ENCODE data around the gene NDUFC2. TPM values are rescaled to one million over a fixed set of nuclear protein-coding genes. Genes with fewer than 3 reads are reported as not detected.

The NDUFC2 gene
- total RNA-seq, 1 donor from 2014 or later: 98.5 TPM

- no peak for TF ChIP-seq CTCF (IDR thresholded peaks at IDR 0.05; ENCODE audit: insufficient read depth, low read length, poor library complexity, severe bottlenecking)
- no peak overlapping the region for H3K4me3 ChIP-seq (ENCODE audit: low read depth, low read length)
Measured at GRCh38 chr11:78076733-78077403, 2.8 kb downstream of the NDUFC2 start.

GRCh38 chr11:78074756-78075155 lies 4.9 kb downstream of the NDUFC2 start:
- Histone ChIP-seq H3K36me3 (ENCODE audit: control insufficient read depth, insufficient read depth, low read length) (no peaks in the 10 kb centered on the region), H3K4me3 (ENCODE audit: low read depth, low read length) (no peak overlapping the region), H3K27me3 (ENCODE audit: control insufficient read depth, insufficient read depth, low read length) (no peaks in the 10 kb centered on the region)
- no peak for TF ChIP-seq CTCF (IDR thresholded peaks at IDR 0.05; ENCODE audit: insufficient read depth, low read length, poor library complexity, severe bottlenecking)
- DNase-seq (ENCODE audit: low read depth): no peak

More at GRCh38 chr11:78076733-78077403, 2.8 kb downstream of the NDUFC2 start:
- no peak for DNase-seq (ENCODE audit: low read depth)
- Histone ChIP-seq H3K36me3 (ENCODE audit: control insufficient read depth, insufficient read depth, low read length) (no peaks in the 10 kb centered on the region), H3K27me3 (ENCODE audit: control insufficient read depth, insufficient read depth, low read length) (no peaks in the 10 kb centered on the region)

GRCh38 chr11:78072455-78072854 lies 7.2 kb downstream of the NDUFC2 start:
- Histone ChIP-seq H3K27me3 (ENCODE audit: control insufficient read depth, insufficient read depth, low read length) (no peaks in the 10 kb centered on the region), H3K36me3 (ENCODE audit: control insufficient read depth, insufficient read depth, low read length) (peaks cover 2% of the 10 kb centered on the region), H3K4me3 (ENCODE audit: low read depth, low read length) (no peak overlapping the region)
- TF ChIP-seq CTCF (IDR thresholded peaks at IDR 0.05; ENCODE audit: insufficient read depth, low read length, poor library complexity, severe bottlenecking): no peak
- DNase-seq (ENCODE audit: low read depth): no peak

- no peak for TF ChIP-seq CTCF (IDR thresholded peaks at IDR 0.05; ENCODE audit: insufficient read depth, low read length, poor library complexity, severe bottlenecking)
- no peak for DNase-seq (ENCODE audit: low read depth)
- H3K36me3 ChIP-seq (ENCODE audit: control insufficient read depth, insufficient read depth, low read length): peaks cover 2% of the 10 kb centered on the region
- H3K4me3 ChIP-seq (ENCODE audit: low read depth, low read length): no peak overlapping the region
- H3K27me3 ChIP-seq (ENCODE audit: control insufficient read depth, insufficient read depth, low read length): no peaks in the 10 kb centered on the region
Measured at GRCh38 chr11:78071717-78072116, 7.9 kb downstream of the NDUFC2 start.

GRCh38 chr11:78070621-78071020 lies 9.0 kb downstream of the NDUFC2 start:
- Histone ChIP-seq H3K4me3 (ENCODE audit: low read depth, low read length) (no peak overlapping the region), H3K36me3 (ENCODE audit: control insufficient read depth, insufficient read depth, low read length) (peaks cover 2% of the 10 kb centered on the region), H3K27me3 (ENCODE audit: control insufficient read depth, insufficient read depth, low read length) (no peaks in the 10 kb centered on the region)
- no peak for DNase-seq (ENCODE audit: low read depth)
- TF ChIP-seq CTCF (IDR thresholded peaks at IDR 0.05; ENCODE audit: insufficient read depth, low read length, poor library complexity, severe bottlenecking): no peak

DNA sequence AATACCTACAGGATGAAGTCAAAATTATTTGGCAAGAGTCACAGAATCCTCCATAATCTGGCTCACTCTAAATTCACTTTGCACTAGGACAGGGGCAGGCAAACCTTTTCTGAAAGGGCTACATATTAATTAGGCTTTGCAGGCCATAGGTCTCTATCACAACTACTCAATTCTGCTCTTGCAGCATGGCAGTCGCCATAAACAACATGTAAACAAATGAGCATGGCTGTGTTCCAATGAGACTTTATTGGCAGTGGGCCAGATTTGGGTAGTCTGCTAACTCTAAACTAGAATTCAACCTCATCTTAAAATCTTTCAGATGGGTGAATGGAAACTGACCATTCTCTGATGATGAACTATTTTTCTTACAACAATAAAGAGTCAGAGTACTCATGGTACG lies 10.2 kb downstream of the NDUFC2 start:
- Histone ChIP-seq H3K27me3 (ENCODE audit: control insufficient read depth, insufficient read depth, low read length) (no peaks in the 10 kb centered on the region), H3K36me3 (ENCODE audit: control insufficient read depth, insufficient read depth, low read length) (peaks cover 2% of the 10 kb centered on the region), H3K4me3 (ENCODE audit: low read depth, low read length) (no peak overlapping the region)
- no peak for DNase-seq (ENCODE audit: low read depth)
- TF ChIP-seq CTCF (IDR thresholded peaks at IDR 0.05; ENCODE audit: insufficient read depth, low read length, poor library complexity, severe bottlenecking): no peak
